Endodermal cell (in vitro differentiated cells): ENCODE data around the gene GKN2. TPM values are rescaled to one million over a fixed set of nuclear protein-coding genes. Genes with fewer than 3 reads are reported as not detected.

Experiments used
- DNase-seq: peaks from one replicate; pipeline ENCODE4 v3.0.0-alpha.2; 2017
- H3K27ac ChIP-seq: 2 replicates; pipeline ENCODE4 v1.5.1; 2013; ENCODE audit warnings: mild to moderate bottlenecking, low read depth, low read length, moderate library complexity
- H3K27me3 ChIP-seq: 2 replicates; pipeline ENCODE4 v1.6.1; 2013; ENCODE audit warnings: mild to moderate bottlenecking, low read length, moderate library complexity; ENCODE audit not compliant: insufficient read depth, control insufficient read depth, poor library complexity, severe bottlenecking
- H3K36me3 ChIP-seq: 2 replicates; pipeline ENCODE4 v1.7.0; 2013; ENCODE audit warnings: mild to moderate bottlenecking, low read length, moderate library complexity; ENCODE audit not compliant: control insufficient read depth, insufficient read depth
- H3K4me1 ChIP-seq: one replicate; pipeline ENCODE4 v1.7.0; 2013; ENCODE audit warnings: low read length; ENCODE audit not compliant: control insufficient read depth, insufficient read depth
- H3K4me3 ChIP-seq: 2 replicates; pipeline ENCODE4 v1.5.1; 2013; ENCODE audit warnings: mild to moderate bottlenecking, low read length, moderate library complexity
- H3K9ac ChIP-seq: 2 replicates; pipeline ENCODE4 v1.6.1; 2013; ENCODE audit warnings: mild to moderate bottlenecking, low read length, moderate library complexity; ENCODE audit not compliant: poor library complexity, severe bottlenecking; ENCODE audit errors: extremely low read depth
- H3K9me3 ChIP-seq: 2 replicates; pipeline ENCODE4 v1.6.1; 2013; ENCODE audit warnings: mild to moderate bottlenecking, low read length, moderate library complexity; ENCODE audit not compliant: control insufficient read depth
- H3K27ac Mint-ChIP-seq: 2 replicates; pipeline ENCODE4 v1.8.0; 2020; ENCODE audit warnings: mixed read lengths
- H3K27me3 Mint-ChIP-seq: 2 replicates; pipeline ENCODE4 v1.8.0; 2021; ENCODE audit warnings: mild to moderate bottlenecking, mixed read lengths; ENCODE audit not compliant: insufficient read depth
- H3K36me3 Mint-ChIP-seq: 2 replicates; pipeline ENCODE4 v1.8.0; 2020; ENCODE audit warnings: low read depth, mixed read lengths
- H3K4me1 Mint-ChIP-seq: 2 replicates; pipeline ENCODE4 v1.8.0; 2020; ENCODE audit warnings: mixed read lengths
- H3K4me3 Mint-ChIP-seq: 2 replicates; pipeline ENCODE4 v1.8.0; 2020; ENCODE audit warnings: mild to moderate bottlenecking, moderate library complexity, mixed read lengths
- H3K9me3 Mint-ChIP-seq: 2 replicates; pipeline ENCODE4 v1.8.0; 2020; ENCODE audit warnings: mild to moderate bottlenecking, mixed read lengths
- CTCF ChIP-seq: fragments of 200-600 bp; sonication (generic); conservative IDR thresholded peaks from 2 replicates; pipeline ENCODE4 v1.5.0; 2021; ENCODE audit warnings: antibody characterized with exemption, mild to moderate bottlenecking
- WGBS, 2 experiments: methylation state at CpG; one replicate each; pipeline versions ENCODE4 v1.1.5 to v1.1.7; 2013; ENCODE audit warnings: missing lambda C conversion rate in 2 of 2, mixed read lengths in 1 of 2; ENCODE audit not compliant: insufficient coverage in 1 of 2, insufficient read length in 1 of 2; 5-methylcytosine and 5-hydroxymethylcytosine counted together
- total RNA-seq, 2 donors: library from RNA; stranded (reverse); fragmentation: NEBNext Ultra II Directional in 1 of 2; extraction: Animal tissue kit (Norgen Biotek cat#: 25700) in 1 of 2; gene quantifications; 2 replicates in 1 of 2; 3 replicates in 1 of 2; pipeline ENCODE4 v1.2.1, GENCODE V29; 2021

Gene GKN2
- total RNA-seq, 2 donors from 2014 or later = not detected

DNA sequence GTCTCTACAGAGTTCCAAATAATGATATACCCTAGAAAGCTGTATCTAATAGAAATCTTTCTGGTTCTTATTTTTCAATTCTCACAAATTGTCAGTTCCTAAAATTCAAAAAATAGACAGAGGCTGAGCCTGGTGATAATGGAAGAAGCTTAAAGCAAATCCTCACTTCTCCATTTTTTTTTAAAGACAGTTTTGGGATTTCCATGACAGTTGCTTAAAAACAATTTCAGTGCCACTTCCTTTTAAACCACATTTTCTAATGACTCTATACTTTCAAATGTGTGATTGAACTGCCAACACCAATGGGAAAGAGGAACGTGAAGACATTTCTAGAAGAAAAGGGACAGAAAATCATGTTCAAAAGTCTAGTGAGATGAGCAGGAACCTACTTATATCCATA lies 4.0 kb downstream of the GKN2 start:
- no peak for DNase-seq
- Mint-ChIP-seq H3K36me3 (no peaks in the 10 kb centered on the region), H3K9me3 (no peaks in the 10 kb centered on the region), H3K27ac (no peak overlapping the region), H3K27me3 (peaks cover 10% of the 10 kb centered on the region), H3K4me1 (peaks cover 10% of the 10 kb centered on the region), H3K4me3 (no peak overlapping the region)
- Histone ChIP-seq H3K36me3 (no peaks in the 10 kb centered on the region), H3K27me3 (no peaks in the 10 kb centered on the region), H3K9ac (no peak overlapping the region), H3K4me1 (peaks cover 4% of the 10 kb centered on the region), H3K9me3 (no peaks in the 10 kb centered on the region), H3K27ac (no peak overlapping the region), H3K4me3 (no peak overlapping the region)
- TF ChIP-seq CTCF = no peak
- 83 to 100% methylated on average over 1 of the region's 1 CpG for WGBS, 2 experiments

- Histone ChIP-seq H3K27me3 (no peaks in the 10 kb centered on the region), H3K27ac (no peak overlapping the region), H3K9me3 (no peaks in the 10 kb centered on the region), H3K4me1 (peaks cover 4% of the 10 kb centered on the region), H3K4me3 (no peak overlapping the region), H3K9ac (no peak overlapping the region), H3K36me3 (no peaks in the 10 kb centered on the region)
- Mint-ChIP-seq H3K36me3 (no peaks in the 10 kb centered on the region), H3K27ac (no peak overlapping the region), H3K4me1 (peaks cover 12% of the 10 kb centered on the region), H3K4me3 (no peak overlapping the region), H3K27me3 (peaks cover 13% of the 10 kb centered on the region), H3K9me3 (no peaks in the 10 kb centered on the region)
- WGBS, 2 experiments = 60 to 81% methylated on average over 1 to 3 of the region's 3 CpGs
- TF ChIP-seq CTCF = no peak
- no peak for DNase-seq
These were observed 6.6 kb downstream of the GKN2 start for GRCh38 chr2:68946117-68946516.

DNA sequence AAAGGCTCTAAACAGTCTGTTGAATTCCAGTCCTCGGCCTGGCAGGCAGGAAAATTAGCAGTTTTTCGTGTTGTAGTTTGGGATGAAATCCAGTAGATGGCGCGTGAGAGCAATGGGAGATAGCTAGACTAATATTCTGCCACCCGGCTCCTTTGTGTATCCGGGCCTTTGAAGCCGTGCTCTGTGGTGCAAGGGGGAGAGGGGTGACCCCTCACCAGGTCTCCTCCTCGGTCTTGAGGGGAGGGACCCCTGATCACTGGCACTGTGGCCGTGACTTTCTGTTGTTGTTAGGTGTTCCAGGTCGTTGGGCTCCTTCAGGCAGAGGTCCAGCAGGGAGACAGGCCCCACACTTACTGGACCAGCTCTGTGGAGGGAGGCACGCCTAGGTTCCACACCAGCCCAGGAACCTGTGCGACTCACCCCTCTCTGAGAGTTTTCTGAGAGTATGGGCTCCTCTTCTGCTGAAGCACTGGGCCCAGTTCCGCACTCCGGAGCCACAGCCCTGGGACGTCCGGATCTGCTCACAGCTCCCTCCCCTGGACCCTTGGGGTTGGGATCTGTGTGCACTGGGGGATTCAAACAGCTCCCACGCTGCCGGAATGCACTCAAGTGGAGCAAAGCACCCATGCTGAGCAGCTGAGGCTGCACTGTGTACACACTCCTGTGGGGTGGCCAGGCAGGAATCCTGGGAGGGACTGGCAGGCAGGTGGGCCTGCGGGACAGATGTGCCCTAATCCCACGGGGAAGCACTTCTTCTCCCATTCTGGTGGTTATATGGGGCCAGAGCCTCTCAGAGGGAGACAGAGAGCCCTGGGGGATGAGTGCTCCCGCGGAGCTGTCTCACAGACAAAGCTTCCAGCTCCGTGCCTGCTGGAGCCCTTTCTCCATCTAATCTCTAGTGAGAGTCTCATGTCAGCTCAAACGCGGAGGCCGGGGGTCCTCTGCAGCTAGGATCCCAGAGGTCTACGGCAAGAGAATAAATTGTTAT lies 8.8 kb downstream of the GKN2 start:
- Histone ChIP-seq H3K36me3 (no peaks in the 10 kb centered on the region), H3K4me1 (peaks cover 4% of the 10 kb centered on the region), H3K9ac (no peak overlapping the region), H3K27ac (no peak overlapping the region), H3K4me3 (no peak overlapping the region), H3K27me3 (no peaks in the 10 kb centered on the region), H3K9me3 (no peaks in the 10 kb centered on the region)
- H3K36me3 Mint-ChIP-seq = no peaks in the 10 kb centered on the region
- peaks cover 12% of the 10 kb centered on the region for H3K4me1 Mint-ChIP-seq
- H3K27ac Mint-ChIP-seq = peak overlapping the region; percentile 94
- WGBS, 2 experiments = 38 to 54% methylated on average over 15 to 27 of the region's 27 CpGs
- DNase-seq = peak; percentile 92
- peaks cover 24% of the 10 kb centered on the region for H3K27me3 Mint-ChIP-seq
- peak; percentile 88 for TF ChIP-seq CTCF
- H3K9me3 Mint-ChIP-seq = peaks cover 11% of the 10 kb centered on the region
- H3K4me3 Mint-ChIP-seq = peak overlapping the region; percentile 62
